Measurements from ENCODE around the gene FARS2. TPM values are rescaled to one million over a fixed set of nuclear protein-coding genes. Genes with fewer than 3 reads are reported as not detected.

Gene FARS2
- total and polyA plus RNA-seq, 2 of the 13 experiments (the other 11 are each of a cell fraction or from before 2014, with no cell fraction given): 15.4 to 26.0 TPM

- WGBS (ENCODE audit: low lambda C conversion rate): 89% methylated on average over 1 of the region's 1 CpG
- ChIA-PET POLR2A (no interaction called here), CTCF (ENCODE audit: low intra/inter-chr PET ratio, low total read pairs) (no interaction called here)
- peak; percentile 8 for FAIRE-seq
- H3K79me2 ChIP-seq (ENCODE audit: insufficient read depth, low read length): no peaks in the 10 kb centered on the region
- no peaks in the 10 kb centered on the region for H4K20me1 ChIP-seq (ENCODE audit: insufficient read depth, low read length)
- no peak overlapping the region for H3K4me3 ChIP-seq (replicated peaks in 1 of 3; ENCODE audit: insufficient read depth in 1 of 3, low read depth in 2 of 3, low read length in 3 of 3)
- H3K9me3 ChIP-seq (ENCODE audit: low read length): no peaks in the 10 kb centered on the region
- ATAC-seq: no peak
- no TSS peak for BruUV-seq (replicated peaks)
- in situ Hi-C loops (cut with HindIII; ENCODE audit: extremely low pct_ligation_motif_present, low pct_unique_long_range_greater_than_20kb) (no loop called here), intact Hi-C loops (cut with micrococcal nuclease; ENCODE audit: unreplicated experiment) (no loop called here)
- H2AFZ ChIP-seq (ENCODE audit: low read length): no peak overlapping the region
- no peak overlapping the region for H3K9ac ChIP-seq (ENCODE audit: insufficient read depth, low read depth, low read length)
- DNase-seq (ENCODE audit: low spot score): no peak
- H3K36me3 ChIP-seq (replicated peaks in 1 of 2; ENCODE audit: control insufficient read depth in 1 of 2, insufficient read depth in 2 of 2, low read length in 2 of 2): no peaks in the 10 kb centered on the region; a peak in 1 of 5 replicates
- no peak overlapping the region for H3K27ac ChIP-seq (ENCODE audit: extremely low read length, insufficient read depth, low read length)
- no peaks in the 10 kb centered on the region for H3K27me3 ChIP-seq (ENCODE audit: control insufficient read depth in 1 of 2, insufficient read depth in 2 of 2, low read length in 2 of 2)
- TF ChIP-seq IKZF5 (CRISPR knock-in tag; IDR thresholded peaks at IDR 0.05) (no peak), FIP1L1 (IDR thresholded peaks at IDR 0.05; ENCODE audit: borderline replicate concordance, insufficient read depth, low read depth, low read length) (no peak), ZNF530 (CRISPR knock-in tag; IDR thresholded peaks at IDR 0.05; ENCODE audit: low read depth) (no peak), ZNF460 (CRISPR knock-in tag; IDR thresholded peaks at IDR 0.05; ENCODE audit: borderline replicate concordance) (no peak), KLF13 (CRISPR knock-in tag; IDR thresholded peaks at IDR 0.05) (no peak), NFE2L1 (CRISPR knock-in tag; IDR thresholded peaks at IDR 0.05; ENCODE audit: borderline replicate concordance) (no peak)
- H3K4me1 ChIP-seq (ENCODE audit: insufficient read depth, low read length): no peaks in the 10 kb centered on the region
- H3K4me2 ChIP-seq (ENCODE audit: low read depth, low read length): no peak overlapping the region
Measured at GRCh38 chr6:5541751-5542432, 280.6 kb downstream of the FARS2 start.

GRCh38 chr6:5547556-5547955 lies 286.2 kb downstream of the FARS2 start:
- no peak overlapping the region for H3K4me3 ChIP-seq (replicated peaks in 1 of 3; ENCODE audit: insufficient read depth in 1 of 3, low read depth in 2 of 3, low read length in 3 of 3)
- CTCF ChIA-PET (ENCODE audit: low intra/inter-chr PET ratio, low total read pairs): no interaction called here
- POLR2A ChIA-PET: no interaction called here
- no peak for ATAC-seq
- no peak overlapping the region for H3K27ac ChIP-seq (ENCODE audit: extremely low read length, insufficient read depth, low read length)
- in situ Hi-C loops (cut with HindIII; ENCODE audit: extremely low pct_ligation_motif_present, low pct_unique_long_range_greater_than_20kb) (no loop called here), intact Hi-C loops (cut with micrococcal nuclease; ENCODE audit: unreplicated experiment) (no loop called here)
- no peak overlapping the region for H3K4me2 ChIP-seq (ENCODE audit: low read depth, low read length)
- BruUV-seq (replicated peaks): no TSS peak
- no peaks in the 10 kb centered on the region for H4K20me1 ChIP-seq (ENCODE audit: insufficient read depth, low read length)
- H3K4me1 ChIP-seq (ENCODE audit: insufficient read depth, low read length): no peaks in the 10 kb centered on the region
- H3K36me3 ChIP-seq (replicated peaks in 1 of 2; ENCODE audit: control insufficient read depth in 1 of 2, insufficient read depth in 2 of 2, low read length in 2 of 2): peaks cover 0 to 3% of the 10 kb centered on the region in 2 experiments; a peak in 1 of 5 replicates
- no peak overlapping the region for H3K9ac ChIP-seq (ENCODE audit: insufficient read depth, low read depth, low read length)
- no peaks in the 10 kb centered on the region for H3K27me3 ChIP-seq (ENCODE audit: control insufficient read depth in 1 of 2, insufficient read depth in 2 of 2, low read length in 2 of 2)
- no peaks in the 10 kb centered on the region for H3K9me3 ChIP-seq (ENCODE audit: low read length)
- no peak for FAIRE-seq
- TF ChIP-seq ZSCAN30 (CRISPR knock-in tag; IDR thresholded peaks at IDR 0.05): no peak
- no peak for TF ChIP-seq SP2 (CRISPR knock-in tag; IDR thresholded peaks at IDR 0.05)
- TF ChIP-seq ZNF749 (CRISPR knock-in tag; IDR thresholded peaks at IDR 0.05; ENCODE audit: borderline replicate concordance): no peak
- TF ChIP-seq RNF2 (conservative IDR thresholded peaks at IDR 0.05; ENCODE audit: low read depth): no peak
- TF ChIP-seq SP5 (CRISPR knock-in tag; IDR thresholded peaks at IDR 0.05; ENCODE audit: borderline replicate concordance, low read depth): no peak
- no peak overlapping the region for H2AFZ ChIP-seq (ENCODE audit: low read length)
- over 99% methylated on average over 4 of the region's 4 CpGs for WGBS (ENCODE audit: low lambda C conversion rate)
- H3K79me2 ChIP-seq (ENCODE audit: insufficient read depth, low read length): no peaks in the 10 kb centered on the region
- DNase-seq (ENCODE audit: low spot score): no peak

All from HepG2 (cell line).